Panc1 (cell line): ENCODE measurements around the gene THBS2. TPM values are rescaled to one million over a fixed set of nuclear protein-coding genes. Genes with fewer than 3 reads are reported as not detected.
"Not testable (repeated sequence)": the region's sequence is repeated elsewhere in the genome, so short reads cannot be mapped to it uniquely, and the experiment has no call there.

Experiments used
- ATAC-seq: fragments of 200-7000 bp; cut with Tn5 transposase; 2 replicates; pipeline ENCODE4 v1.9.1; 2020; ENCODE audit warnings: mild to moderate bottlenecking, moderate library complexity
- BruUV-seq: library from RNA; stranded (reverse); fragments of 400-500 nt; replicated peaks from 2 replicates; lab custom pipeline; 2021; lab: Mats Ljungman, UMichigan
- CTCF ChIA-PET: fragments of 300-600 bp; sonication (Branson Sonifier 250); formaldehyde crosslinking; loops from one replicate; lab custom pipeline; 2022; ENCODE audit warnings: antibody characterized with exemption; lab: Charles Lee
- POLR2A ChIA-PET: fragments of 300-600 bp; sonication (Branson Sonifier 250); formaldehyde crosslinking; loops from one replicate; lab custom pipeline; 2022; ENCODE audit warnings: antibody characterized with exemption; lab: Charles Lee
- DNase-seq: peaks from one replicate; pipeline ENCODE4 v3.0.0-alpha.2; 2010; ENCODE audit warnings: low read depth, low spot score
- H3K27ac ChIP-seq: 2 replicates; pipeline ENCODE4 v1.5.1; 2011; ENCODE audit warnings: mild to moderate bottlenecking, low read length, inconsistent platforms
- H3K27me3 ChIP-seq: fragments of 200-500 bp; sonication (Bioruptor generic); 2 replicates; pipeline ENCODE4 v1.6.0; 2014; ENCODE audit warnings: low read length, inconsistent platforms; ENCODE audit not compliant: control insufficient read depth, insufficient read depth
- H3K36me3 ChIP-seq: fragments of 200-500 bp; sonication (Bioruptor generic); 2 replicates; pipeline ENCODE4 v1.5.1; 2014; ENCODE audit warnings: inconsistent platforms, mild to moderate bottlenecking, low read length, moderate library complexity; ENCODE audit not compliant: control insufficient read depth, insufficient read depth
- H3K4me1 ChIP-seq: 2 replicates; pipeline ENCODE4 v1.5.1; 2011; ENCODE audit warnings: inconsistent platforms, mild to moderate bottlenecking, low read length, moderate library complexity; ENCODE audit not compliant: control insufficient read depth, insufficient read depth
- H3K4me3 ChIP-seq, 2 experiments: 2 replicates each; pipeline ENCODE4 v1.5.1; 2011 to 2012; ENCODE audit warnings: low read depth in 2 of 2, low read length in 2 of 2, mild to moderate bottlenecking in 2 of 2, inconsistent platforms in 1 of 2, moderate library complexity in 1 of 2
- H3K9me3 ChIP-seq: fragments of 200-500 bp; sonication (Bioruptor generic); 2 replicates; pipeline ENCODE4 v1.5.1; 2014; ENCODE audit warnings: low read depth, mild to moderate bottlenecking, inconsistent platforms, low read length, moderate library complexity; ENCODE audit not compliant: control insufficient read depth, insufficient read depth
- POLR2AphosphoS5 ChIP-seq: IDR thresholded peaks from 2 replicates; pipeline ENCODE4 v1.6.1; 2012; ENCODE audit warnings: mild to moderate bottlenecking, low read depth, low read length, moderate library complexity
- SIN3A ChIP-seq: IDR thresholded peaks from 2 replicates; pipeline ENCODE4 v1.6.1; 2012; ENCODE audit warnings: low read depth, mild to moderate bottlenecking, low read length, moderate library complexity, borderline replicate concordance; ENCODE audit not compliant: insufficient read depth
- TCF7L2 ChIP-seq: IDR thresholded peaks from 2 replicates; pipeline ENCODE4 v1.6.1; 2011; ENCODE audit warnings: mild to moderate bottlenecking, low read depth, low read length, inconsistent platforms
- in situ Hi-C: cut with HindIII; loops from 2 replicates; pipeline ENCODE4 v1.10.0; 2016; ENCODE audit warnings: low sequenced_read_pairs, low pct_unique_long_range_greater_than_20kb
- intact Hi-C: fragments of 100-400 bp; cut with micrococcal nuclease; formaldehyde crosslinking; loops from one replicate; pipeline ENCODE4 v1.10.0; 2022; ENCODE audit not compliant: unreplicated experiment
- total RNA-seq: library from RNA; stranded (reverse); gene quantifications from one replicate; pipeline ENCODE4 v1.2.1, GENCODE V29; 2021; ENCODE audit not compliant: unreplicated experiment
- TF ChIP-seq, protein P1 (sequence below), 2 experiments: IDR thresholded peaks; 2 replicates each; pipeline ENCODE4 v1.6.1; 2011 to 2012; ENCODE audit warnings: low read depth in 2 of 2, control low read depth in 1 of 2, low read length in 1 of 2, mild to moderate bottlenecking in 1 of 2, moderate library complexity in 1 of 2; ENCODE audit not compliant: insufficient read depth in 1 of 2
- TF ChIP-seq, protein P2 (sequence below): fragments of 450-650 bp; IDR thresholded peaks from 2 replicates; pipeline ENCODE4 v1.5.1; 2017; ENCODE audit warnings: mild to moderate bottlenecking

The THBS2 gene
- total RNA-seq, 1 experiment from 2014 or later = 0.05 TPM

DNA sequence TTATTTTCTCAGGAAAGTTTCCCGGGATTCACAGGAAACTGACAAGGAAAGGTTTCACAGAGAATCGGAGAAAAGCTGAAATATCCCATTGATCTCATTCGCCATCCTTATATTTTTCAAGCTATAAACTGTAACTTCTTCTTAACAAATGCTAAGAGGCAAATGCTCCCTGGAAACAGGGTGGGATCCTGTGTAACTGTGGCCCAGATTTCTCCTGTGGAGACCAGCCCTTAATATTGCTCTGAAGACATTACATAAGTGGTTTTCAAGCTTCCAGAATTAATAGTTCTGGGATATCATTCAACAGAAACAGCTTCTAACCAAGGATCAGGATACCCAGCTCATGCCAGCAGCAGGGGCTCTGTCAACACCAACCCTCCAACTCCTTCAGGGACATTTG lies 69.2 kb downstream of the THBS2 start:
- ATAC-seq (no peak), DNase-seq (no peak)
- ChIA-PET POLR2A (interaction anchor here (0.6 kb wide), 1 partner anchor 127 kb away, joined by 4 read pairs; no protein-coding TSS in a partner anchor), CTCF (no interaction called here)
- no peak overlapping the region for H3K27ac ChIP-seq
- H3K9me3 ChIP-seq = no peaks in the 10 kb centered on the region
- H3K4me3 ChIP-seq = no peak overlapping the region
- intact Hi-C loops = loop anchor here (5.0 kb wide), 1 partner anchor 813 kb away; no protein-coding TSS in a partner anchor
- no peaks in the 10 kb centered on the region for H3K36me3 ChIP-seq
- H3K4me1 ChIP-seq = no peaks in the 10 kb centered on the region
- H3K27me3 ChIP-seq = no peaks in the 10 kb centered on the region
- in situ Hi-C loops = no loop called here
- no peak for TF ChIP-seq SIN3A
- BruUV-seq = no TSS peak

DNA sequence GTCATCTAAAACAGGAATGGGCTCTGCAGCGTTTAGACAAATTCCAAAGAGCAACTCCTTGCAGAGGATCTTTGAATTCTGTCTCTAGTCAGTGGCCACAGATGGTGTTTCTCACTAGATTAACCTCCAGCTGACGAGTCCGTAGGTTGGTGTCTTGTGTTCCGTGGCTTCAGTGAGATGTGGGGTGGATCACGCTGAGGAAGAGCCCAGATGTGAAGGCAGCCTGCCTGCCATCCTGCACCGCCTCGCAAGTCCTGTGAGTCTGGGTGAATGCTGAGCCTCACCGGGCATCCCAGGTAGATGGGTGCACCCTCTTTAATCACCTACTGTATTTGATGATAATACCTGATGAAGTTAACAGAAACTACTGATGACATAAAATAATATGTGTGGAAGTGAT lies 70.4 kb downstream of the THBS2 start:
- DNase-seq = no peak
- CTCF ChIA-PET = no interaction called here
- Histone ChIP-seq H3K27ac (no peak overlapping the region), H3K4me1 (no peaks in the 10 kb centered on the region), H3K36me3 (no peaks in the 10 kb centered on the region), H3K4me3 (no peak overlapping the region), H3K27me3 (no peaks in the 10 kb centered on the region), H3K9me3 (no peaks in the 10 kb centered on the region)
- ATAC-seq = no peak
- POLR2A ChIA-PET = no interaction called here
- in situ Hi-C loops = no loop called here
- BruUV-seq = no TSS peak
- intact Hi-C loops = loop anchor here (5.0 kb wide), 1 partner anchor 814 kb away; no protein-coding TSS in a partner anchor
- TF ChIP-seq SIN3A (no peak), POLR2AphosphoS5 (no peak), TCF7L2 (no peak)
- TF ChIP-seq, protein P1, sequence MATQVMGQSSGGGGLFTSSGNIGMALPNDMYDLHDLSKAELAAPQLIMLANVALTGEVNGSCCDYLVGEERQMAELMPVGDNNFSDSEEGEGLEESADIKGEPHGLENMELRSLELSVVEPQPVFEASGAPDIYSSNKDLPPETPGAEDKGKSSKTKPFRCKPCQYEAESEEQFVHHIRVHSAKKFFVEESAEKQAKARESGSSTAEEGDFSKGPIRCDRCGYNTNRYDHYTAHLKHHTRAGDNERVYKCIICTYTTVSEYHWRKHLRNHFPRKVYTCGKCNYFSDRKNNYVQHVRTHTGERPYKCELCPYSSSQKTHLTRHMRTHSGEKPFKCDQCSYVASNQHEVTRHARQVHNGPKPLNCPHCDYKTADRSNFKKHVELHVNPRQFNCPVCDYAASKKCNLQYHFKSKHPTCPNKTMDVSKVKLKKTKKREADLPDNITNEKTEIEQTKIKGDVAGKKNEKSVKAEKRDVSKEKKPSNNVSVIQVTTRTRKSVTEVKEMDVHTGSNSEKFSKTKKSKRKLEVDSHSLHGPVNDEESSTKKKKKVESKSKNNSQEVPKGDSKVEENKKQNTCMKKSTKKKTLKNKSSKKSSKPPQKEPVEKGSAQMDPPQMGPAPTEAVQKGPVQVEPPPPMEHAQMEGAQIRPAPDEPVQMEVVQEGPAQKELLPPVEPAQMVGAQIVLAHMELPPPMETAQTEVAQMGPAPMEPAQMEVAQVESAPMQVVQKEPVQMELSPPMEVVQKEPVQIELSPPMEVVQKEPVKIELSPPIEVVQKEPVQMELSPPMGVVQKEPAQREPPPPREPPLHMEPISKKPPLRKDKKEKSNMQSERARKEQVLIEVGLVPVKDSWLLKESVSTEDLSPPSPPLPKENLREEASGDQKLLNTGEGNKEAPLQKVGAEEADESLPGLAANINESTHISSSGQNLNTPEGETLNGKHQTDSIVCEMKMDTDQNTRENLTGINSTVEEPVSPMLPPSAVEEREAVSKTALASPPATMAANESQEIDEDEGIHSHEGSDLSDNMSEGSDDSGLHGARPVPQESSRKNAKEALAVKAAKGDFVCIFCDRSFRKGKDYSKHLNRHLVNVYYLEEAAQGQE (IDR thresholded peaks at IDR 0.05; ENCODE audit: insufficient read depth in 1 of 2, low read depth in 2 of 2, low read length in 1 of 2) = no peak
- TF ChIP-seq, protein P2, sequence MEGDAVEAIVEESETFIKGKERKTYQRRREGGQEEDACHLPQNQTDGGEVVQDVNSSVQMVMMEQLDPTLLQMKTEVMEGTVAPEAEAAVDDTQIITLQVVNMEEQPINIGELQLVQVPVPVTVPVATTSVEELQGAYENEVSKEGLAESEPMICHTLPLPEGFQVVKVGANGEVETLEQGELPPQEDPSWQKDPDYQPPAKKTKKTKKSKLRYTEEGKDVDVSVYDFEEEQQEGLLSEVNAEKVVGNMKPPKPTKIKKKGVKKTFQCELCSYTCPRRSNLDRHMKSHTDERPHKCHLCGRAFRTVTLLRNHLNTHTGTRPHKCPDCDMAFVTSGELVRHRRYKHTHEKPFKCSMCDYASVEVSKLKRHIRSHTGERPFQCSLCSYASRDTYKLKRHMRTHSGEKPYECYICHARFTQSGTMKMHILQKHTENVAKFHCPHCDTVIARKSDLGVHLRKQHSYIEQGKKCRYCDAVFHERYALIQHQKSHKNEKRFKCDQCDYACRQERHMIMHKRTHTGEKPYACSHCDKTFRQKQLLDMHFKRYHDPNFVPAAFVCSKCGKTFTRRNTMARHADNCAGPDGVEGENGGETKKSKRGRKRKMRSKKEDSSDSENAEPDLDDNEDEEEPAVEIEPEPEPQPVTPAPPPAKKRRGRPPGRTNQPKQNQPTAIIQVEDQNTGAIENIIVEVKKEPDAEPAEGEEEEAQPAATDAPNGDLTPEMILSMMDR = no peak

DNA sequence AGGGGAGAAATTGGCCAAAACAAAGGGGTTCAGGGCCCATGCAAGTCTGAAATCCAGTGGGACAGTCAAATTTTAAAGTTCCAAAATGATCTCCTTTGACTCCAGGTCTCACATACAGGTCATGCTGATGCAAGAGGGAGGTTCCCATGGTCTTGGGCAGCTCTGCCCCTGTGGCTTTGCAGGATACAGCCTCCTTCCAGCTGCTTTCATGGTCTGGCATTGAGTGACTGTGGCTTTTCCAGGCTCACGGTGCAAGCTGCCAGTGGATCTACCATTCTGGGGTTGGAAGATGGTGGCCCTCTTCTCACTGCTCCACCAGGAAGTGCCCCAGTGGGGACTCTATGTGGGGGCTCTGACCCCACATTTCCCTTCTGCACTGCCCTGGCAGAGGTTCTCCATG lies 73.8 kb downstream of the THBS2 start:
- H3K36me3 ChIP-seq, H3K4me3 ChIP-seq, ATAC-seq, CTCF ChIA-PET, H3K27me3 ChIP-seq, H3K27ac ChIP-seq, POLR2A ChIA-PET, DNase-seq, H3K4me1 ChIP-seq, BruUV-seq, H3K9me3 ChIP-seq, in situ Hi-C loops: not testable (repeated sequence)
- intact Hi-C loops = loop anchor here (5.0 kb wide), 1 partner anchor 817 kb away; no protein-coding TSS in a partner anchor
